Activated T-cell treated with anti-CD3 and anti-CD28 coated beads, Interleukin-2, amount 50 U/mL, for 4 hours (primary cell): ENCODE measurements around the gene MCM5. TPM values are rescaled to one million over a fixed set of nuclear protein-coding genes. Genes with fewer than 3 reads are reported as not detected.
"Not testable (repeated sequence)": the region's sequence is repeated elsewhere in the genome, so short reads cannot be mapped to it uniquely, and the experiment has no call there.

Source experiments
- ATAC-seq, 2 donors: fragments of 200-7000 bp; cut with Tn5 transposase; one replicate each; pipeline ENCODE4 v1.10.0; 2021
- DNase-seq: peaks from one replicate; pipeline ENCODE4 v3.0.0-alpha.2; 2020
- H3K27me3 Mint-ChIP-seq: one replicate; pipeline ENCODE4 v1.8.0; 2021; ENCODE audit warnings: low read depth, mixed read lengths
- H3K36me3 Mint-ChIP-seq: one replicate; pipeline ENCODE4 v1.8.0; 2022; ENCODE audit warnings: mixed read lengths; ENCODE audit not compliant: insufficient read depth
- H3K4me1 Mint-ChIP-seq: one replicate; pipeline ENCODE4 v1.8.0; 2021; ENCODE audit warnings: low read depth, mixed read lengths
- H3K4me3 Mint-ChIP-seq: one replicate; pipeline ENCODE4 v1.8.0; 2021; ENCODE audit warnings: mild to moderate bottlenecking, moderate library complexity, mixed read lengths
- H3K9me3 Mint-ChIP-seq: one replicate; pipeline ENCODE4 v1.8.0; 2021; ENCODE audit warnings: mixed read lengths
- total RNA-seq, 3 donors: library from RNA; stranded (reverse); gene quantifications; one replicate each; pipeline ENCODE4 v1.2.1, GENCODE V29; 2021

MCM5 gene
- total RNA-seq, 3 donors from 2014 or later = 342 to 399 (median 361) TPM

DNA sequence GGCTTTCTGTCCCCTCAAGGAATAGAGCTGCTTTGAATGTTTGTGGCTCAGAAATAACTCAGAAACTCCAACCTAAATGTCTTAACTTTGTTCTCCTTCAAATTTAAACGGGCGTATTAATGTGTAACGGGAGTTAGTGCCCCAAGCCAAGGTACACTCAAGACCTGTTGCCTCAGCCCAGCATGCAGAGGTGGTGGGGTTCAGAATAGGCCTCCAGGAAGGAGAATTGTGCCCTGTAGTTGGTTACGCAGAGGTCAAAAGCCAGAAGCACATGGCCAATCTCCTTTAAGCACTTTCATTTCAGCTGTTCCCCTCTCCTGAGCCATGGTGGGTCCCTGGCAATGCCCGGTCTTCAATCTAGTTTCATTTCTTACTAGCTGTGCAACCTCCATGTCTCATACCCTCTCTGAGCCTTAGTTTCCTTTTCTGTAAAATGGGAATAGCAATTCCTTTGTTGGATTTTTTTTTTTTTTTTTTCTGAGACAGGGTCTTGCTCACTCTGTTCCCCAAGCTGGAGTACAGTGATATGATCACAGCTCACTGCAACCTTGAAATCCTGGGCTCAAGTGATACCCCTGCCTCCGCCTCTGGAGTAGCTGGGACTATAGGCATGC lies 14.9 kb upstream of the MCM5 start:
- H3K4me3 Mint-ChIP-seq = no peak overlapping the region
- no peak for DNase-seq
- no peaks in the 10 kb centered on the region for H3K9me3 Mint-ChIP-seq
- H3K36me3 Mint-ChIP-seq = no peaks in the 10 kb centered on the region
- H3K4me1 Mint-ChIP-seq = peaks cover 4% of the 10 kb centered on the region
- no peak for ATAC-seq
- H3K27me3 Mint-ChIP-seq = peaks cover 36% of the 10 kb centered on the region

DNA sequence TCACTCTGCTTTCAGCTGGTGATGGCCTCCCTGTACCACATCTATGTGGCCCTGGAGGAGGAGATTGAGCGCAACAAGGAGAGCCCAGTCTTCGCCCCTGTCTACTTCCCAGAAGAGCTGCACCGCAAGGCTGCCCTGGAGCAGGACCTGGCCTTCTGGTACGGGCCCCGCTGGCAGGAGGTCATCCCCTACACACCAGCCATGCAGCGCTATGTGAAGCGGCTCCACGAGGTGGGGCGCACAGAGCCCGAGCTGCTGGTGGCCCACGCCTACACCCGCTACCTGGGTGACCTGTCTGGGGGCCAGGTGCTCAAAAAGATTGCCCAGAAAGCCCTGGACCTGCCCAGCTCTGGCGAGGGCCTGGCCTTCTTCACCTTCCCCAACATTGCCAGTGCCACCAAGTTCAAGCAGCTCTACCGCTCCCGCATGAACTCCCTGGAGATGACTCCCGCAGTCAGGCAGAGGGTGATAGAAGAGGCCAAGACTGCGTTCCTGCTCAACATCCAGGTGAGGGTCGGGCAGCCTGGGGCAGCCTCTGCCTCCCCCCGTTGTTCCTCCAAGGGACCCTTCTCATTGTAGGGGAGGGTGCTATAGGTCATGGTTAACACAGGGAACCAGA lies 13.2 kb upstream of the MCM5 start:
- DNase-seq (no peak), ATAC-seq (no peak)
- Mint-ChIP-seq H3K9me3 (no peaks in the 10 kb centered on the region), H3K4me1 (peaks cover under 1% of the 10 kb centered on the region), H3K27me3 (peaks cover 29% of the 10 kb centered on the region), H3K4me3 (no peak overlapping the region), H3K36me3 (no peaks in the 10 kb centered on the region)

DNA sequence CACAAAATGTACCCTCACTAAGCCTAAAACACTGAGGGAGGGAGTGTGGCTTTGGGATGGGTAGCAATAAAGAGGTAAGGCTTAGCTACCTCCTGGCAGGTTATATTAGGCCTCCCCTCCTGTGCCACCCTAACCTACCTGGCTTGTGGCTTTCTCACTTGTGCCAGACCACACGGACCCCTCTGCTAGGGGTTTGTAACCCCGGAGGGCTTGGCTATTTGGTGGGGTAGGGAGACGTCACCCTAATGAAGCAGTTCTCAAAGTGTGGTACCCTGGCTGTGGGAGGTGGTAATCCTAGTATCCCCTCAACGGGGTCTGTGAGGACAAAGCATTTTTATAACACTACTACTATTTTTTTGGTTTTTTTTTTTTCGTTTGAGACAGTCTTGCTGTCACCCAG lies 9.0 kb upstream of the MCM5 start:
- Mint-ChIP-seq H3K4me3 (no peak overlapping the region), H3K36me3 (no peaks in the 10 kb centered on the region), H3K4me1 (no peaks in the 10 kb centered on the region), H3K27me3 (peaks cover 9% of the 10 kb centered on the region), H3K9me3 (no peaks in the 10 kb centered on the region)
- no peak for ATAC-seq
- no peak for DNase-seq

DNA sequence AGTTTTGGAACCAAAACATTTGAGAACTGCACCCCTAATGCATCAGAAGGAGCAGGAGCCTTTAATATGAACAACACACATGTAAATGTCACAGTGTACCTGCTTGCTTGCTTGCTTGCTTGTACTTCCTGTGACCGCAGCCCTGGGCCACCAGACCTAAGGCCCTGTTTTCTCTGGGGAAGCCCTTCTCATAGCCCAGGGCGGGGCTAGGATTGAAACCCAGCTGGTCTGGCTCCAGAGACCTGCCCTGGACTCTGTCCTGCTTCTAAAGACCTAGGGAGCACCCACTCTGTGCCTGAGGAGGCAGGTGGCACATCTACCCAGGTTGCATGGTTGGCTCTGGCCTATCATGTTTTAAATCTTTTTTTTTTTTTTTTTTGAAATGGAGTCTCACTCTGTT lies 7.6 kb upstream of the MCM5 start:
- Mint-ChIP-seq H3K4me1 (no peaks in the 10 kb centered on the region), H3K36me3 (no peaks in the 10 kb centered on the region), H3K27me3 (peaks cover 5% of the 10 kb centered on the region), H3K9me3 (no peaks in the 10 kb centered on the region), H3K4me3 (no peak overlapping the region)
- DNase-seq = no peak
- no peak for ATAC-seq

DNA sequence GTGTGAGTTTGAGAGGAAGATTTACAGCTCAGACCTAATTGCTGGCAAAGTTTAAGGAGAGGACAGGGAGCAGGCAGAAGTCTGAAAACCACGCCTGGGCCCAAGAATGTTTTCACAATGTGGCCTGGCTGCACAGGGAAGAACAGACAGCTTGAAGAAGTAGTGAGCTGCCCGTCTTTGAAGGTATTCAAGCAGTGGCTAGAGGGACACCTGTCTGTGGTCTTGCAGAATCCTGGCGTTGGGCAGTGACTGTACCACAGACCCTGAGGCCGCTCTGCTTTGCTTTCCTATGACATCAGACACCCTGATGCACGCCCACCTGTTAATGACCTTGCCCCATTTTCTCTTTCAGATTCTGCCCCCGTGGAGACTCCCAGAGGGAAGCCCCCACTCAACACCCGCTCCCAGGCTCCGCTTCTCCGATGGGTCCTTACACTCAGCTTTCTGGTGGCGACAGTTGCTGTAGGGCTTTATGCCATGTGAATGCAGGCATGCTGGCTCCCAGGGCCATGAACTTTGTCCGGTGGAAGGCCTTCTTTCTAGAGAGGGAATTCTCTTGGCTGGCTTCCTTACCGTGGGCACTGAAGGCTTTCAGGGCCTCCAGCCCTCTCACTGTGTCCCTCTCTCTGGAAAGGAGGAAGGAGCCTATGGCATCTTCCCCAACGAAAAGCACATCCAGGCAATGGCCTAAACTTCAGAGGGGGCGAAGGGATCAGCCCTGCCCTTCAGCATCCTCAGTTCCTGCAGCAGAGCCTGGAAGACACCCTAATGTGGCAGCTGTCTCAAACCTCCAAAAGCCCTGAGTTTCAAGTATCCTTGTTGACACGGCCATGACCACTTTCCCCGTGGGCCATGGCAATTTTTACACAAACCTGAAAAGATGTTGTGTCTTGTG lies 6.6 kb upstream of the MCM5 start:
- H3K4me1 Mint-ChIP-seq = no peaks in the 10 kb centered on the region
- H3K27me3 Mint-ChIP-seq = peaks cover 5% of the 10 kb centered on the region
- no peak overlapping the region for H3K4me3 Mint-ChIP-seq
- H3K36me3 Mint-ChIP-seq = no peaks in the 10 kb centered on the region
- no peaks in the 10 kb centered on the region for H3K9me3 Mint-ChIP-seq
- DNase-seq (no peak), ATAC-seq (no peak)

DNA sequence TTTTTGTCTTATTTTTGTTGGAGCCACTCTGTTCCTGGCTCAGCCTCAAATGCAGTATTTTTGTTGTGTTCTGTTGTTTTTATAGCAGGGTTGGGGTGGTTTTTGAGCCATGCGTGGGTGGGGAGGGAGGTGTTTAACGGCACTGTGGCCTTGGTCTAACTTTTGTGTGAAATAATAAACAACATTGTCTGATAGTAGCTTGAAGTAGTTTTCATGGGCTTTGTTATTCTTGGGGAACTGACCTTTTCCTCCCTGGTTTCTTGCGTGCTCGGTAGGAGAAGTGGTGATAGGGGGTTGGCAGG lies 6.0 kb upstream of the MCM5 start:
- Mint-ChIP-seq H3K4me1 (no peaks in the 10 kb centered on the region), H3K9me3 (no peaks in the 10 kb centered on the region), H3K27me3 (peaks cover 2% of the 10 kb centered on the region), H3K4me3 (no peak overlapping the region), H3K36me3 (no peaks in the 10 kb centered on the region)
- DNase-seq (no peak), ATAC-seq (no peak)

DNA sequence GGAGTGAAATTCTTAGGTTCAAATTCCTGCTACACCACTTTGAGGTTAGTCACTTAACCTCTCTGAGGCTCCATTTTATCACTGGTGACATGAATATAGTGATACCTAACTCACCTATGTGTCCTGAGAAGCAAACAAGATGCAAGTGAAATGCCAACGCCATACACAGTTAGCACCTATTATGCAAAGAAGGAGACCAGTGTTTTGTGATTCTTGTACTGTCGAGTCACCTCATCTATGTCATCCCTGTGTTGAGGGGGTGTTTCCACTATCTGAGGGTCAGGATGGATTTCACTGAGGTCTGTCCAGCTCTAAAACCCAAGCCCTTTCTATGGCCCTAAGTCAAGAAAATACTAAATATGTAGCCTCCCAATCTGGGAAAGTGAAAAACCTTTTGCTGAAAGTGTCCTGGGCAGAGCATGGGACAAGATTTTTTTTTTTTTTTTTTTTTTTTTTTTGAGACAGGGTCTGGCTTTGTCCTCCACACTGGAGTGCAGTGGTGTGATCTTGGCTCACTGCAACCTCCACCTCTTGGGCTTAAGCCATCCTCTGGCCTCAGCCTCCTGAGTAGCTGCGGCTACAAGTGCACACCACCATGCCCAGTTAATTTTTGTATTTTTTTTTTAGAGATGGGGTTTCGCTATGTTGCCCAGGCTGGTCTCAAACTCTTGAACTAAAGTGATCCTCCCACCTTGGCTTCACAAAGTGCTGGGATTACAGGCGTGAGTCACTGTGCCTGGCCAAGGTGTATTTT lies 5.0 kb upstream of the MCM5 start:
- Mint-ChIP-seq H3K27me3 (no peaks in the 10 kb centered on the region), H3K36me3 (peaks cover 1% of the 10 kb centered on the region)
- no peak for ATAC-seq

DNA sequence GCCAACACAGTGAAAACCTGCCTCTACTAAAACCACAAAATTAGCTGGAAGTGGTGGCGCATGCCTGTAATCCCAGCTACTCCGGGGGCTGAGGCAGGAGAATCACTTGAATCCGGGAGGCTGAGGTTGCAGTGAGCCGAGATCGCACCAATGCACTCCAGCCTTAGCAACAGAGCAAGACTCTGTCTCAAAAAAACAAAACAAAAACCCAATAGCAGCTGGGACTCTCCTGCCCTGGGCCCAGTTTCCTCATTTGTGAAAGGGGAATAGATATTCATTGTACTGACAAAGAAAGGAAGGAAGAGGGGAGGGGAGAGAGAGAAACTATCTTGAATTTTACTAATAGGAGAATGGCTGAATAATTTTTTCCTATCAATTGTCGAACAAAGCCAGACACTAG lies 3.3 kb upstream of the MCM5 start:
- not testable (repeated sequence) for H3K27me3 Mint-ChIP-seq, H3K4me3 Mint-ChIP-seq

More for the DNA sequence above, 5.0 kb upstream of the MCM5 start:
- DNase-seq = no peak
- peaks cover 5% of the 10 kb centered on the region for H3K4me1 Mint-ChIP-seq
- H3K4me3 Mint-ChIP-seq = no peak overlapping the region
- H3K9me3 Mint-ChIP-seq = no peaks in the 10 kb centered on the region

DNA sequence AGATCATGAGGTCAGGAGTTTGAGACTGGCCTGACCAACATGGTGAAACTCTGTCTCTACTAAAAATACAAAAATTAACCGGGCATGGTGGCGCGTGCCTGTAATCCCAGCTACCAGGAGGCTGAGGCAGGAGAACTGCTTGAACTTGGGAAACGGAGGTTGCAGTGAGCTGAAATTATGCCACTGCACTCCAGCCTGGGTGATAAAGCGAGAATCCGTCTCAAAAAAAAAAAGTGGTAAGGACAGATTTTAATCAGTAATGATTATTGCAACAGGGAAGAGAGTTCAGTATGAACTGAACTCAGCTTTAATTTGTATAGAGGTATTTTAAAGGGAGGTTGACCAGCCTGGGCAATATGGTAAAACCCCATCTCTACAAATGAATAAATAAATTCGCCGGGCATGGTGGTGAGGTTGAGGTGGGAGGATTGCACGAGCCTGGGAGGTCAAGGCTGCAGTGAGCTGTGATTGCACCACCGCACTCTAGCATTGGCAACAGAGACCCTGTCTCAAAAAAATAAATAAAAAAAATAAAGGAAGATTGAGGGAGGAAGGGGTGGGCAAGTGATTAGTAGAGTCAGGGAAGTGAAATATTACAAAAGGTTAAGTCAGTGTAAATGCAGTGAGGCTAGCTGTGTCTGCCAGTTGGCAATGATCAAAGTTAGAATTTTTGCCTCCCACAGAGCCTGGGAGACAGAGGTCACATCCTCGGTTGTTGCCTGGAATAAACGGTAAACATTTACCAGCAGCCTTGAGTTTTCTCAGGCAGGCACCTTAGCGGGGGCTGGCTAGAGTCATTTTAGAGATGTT lies 2.6 kb upstream of the MCM5 start:
- Mint-ChIP-seq H3K9me3 (no peaks in the 10 kb centered on the region), H3K4me1 (peaks cover 20% of the 10 kb centered on the region), H3K27me3 (no peaks in the 10 kb centered on the region), H3K36me3 (peaks cover 12% of the 10 kb centered on the region), H3K4me3 (no peak overlapping the region)
- no peak for ATAC-seq
- no peak for DNase-seq

More for the DNA sequence above, 3.3 kb upstream of the MCM5 start:
- H3K9me3 Mint-ChIP-seq, DNase-seq, H3K36me3 Mint-ChIP-seq, ATAC-seq: not testable (repeated sequence)
- H3K4me1 Mint-ChIP-seq = peaks cover 15% of the 10 kb centered on the region

DNA sequence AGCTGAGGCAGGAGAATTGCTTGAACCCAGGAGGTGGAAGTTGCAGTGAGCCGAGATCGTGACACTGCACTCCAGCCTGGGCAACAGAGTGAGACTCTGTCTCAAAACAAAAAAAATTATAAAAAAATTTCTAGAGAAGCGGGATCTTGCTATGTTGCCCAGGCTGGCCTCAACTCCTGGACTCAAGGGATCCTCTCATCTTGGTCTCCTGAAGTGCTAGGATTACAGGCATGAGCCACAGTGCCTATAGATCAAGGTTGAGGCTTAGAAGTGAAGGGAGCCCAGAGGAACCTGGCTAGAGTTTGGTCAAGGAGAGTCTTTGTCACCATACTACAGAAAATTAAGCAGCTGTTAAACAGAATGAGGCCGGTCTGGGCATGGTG lies 1.4 kb upstream of the MCM5 start:
- H3K27me3 Mint-ChIP-seq = no peaks in the 10 kb centered on the region

DNA sequence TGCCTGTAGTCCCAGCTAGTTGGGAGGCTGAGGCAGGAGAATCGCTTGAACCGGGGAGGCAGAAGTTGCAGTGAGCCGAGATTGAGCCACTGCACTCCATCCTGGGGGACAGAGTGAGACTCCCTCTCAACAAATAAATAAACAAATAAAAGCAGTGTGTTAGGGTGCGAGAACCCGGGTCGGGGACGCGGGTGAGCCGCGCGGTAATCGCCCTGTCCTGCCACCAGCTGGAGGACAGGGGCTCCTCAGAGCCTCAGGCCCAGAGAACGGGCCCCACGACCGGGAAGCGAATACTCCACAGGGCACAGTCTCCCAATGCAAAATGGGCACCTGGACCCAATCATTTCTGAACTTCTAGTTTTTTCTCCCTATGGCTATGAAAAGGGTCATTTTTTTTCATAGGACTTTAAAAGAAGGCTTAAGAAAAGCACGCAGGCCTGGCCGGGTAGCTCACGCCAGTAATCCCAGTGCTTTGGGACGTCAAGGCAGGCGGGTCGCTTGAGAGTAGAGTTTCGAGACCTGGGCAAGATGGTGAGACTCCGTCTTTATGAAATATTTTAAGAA lies 744 bp upstream of the MCM5 start:
- peaks cover 24% of the 10 kb centered on the region for H3K36me3 Mint-ChIP-seq
- no peak for ATAC-seq
- H3K9me3 Mint-ChIP-seq = no peaks in the 10 kb centered on the region
- peaks cover 23% of the 10 kb centered on the region for H3K4me1 Mint-ChIP-seq
- peak overlapping the region; percentile 99 for H3K4me3 Mint-ChIP-seq
- no peak for DNase-seq
- H3K27me3 Mint-ChIP-seq = no peaks in the 10 kb centered on the region

More for the DNA sequence above, 1.4 kb upstream of the MCM5 start:
- Mint-ChIP-seq H3K4me3 (peak overlapping the region; percentile 99), H3K9me3 (no peaks in the 10 kb centered on the region), H3K36me3 (peaks cover 18% of the 10 kb centered on the region), H3K4me1 (peaks cover 23% of the 10 kb centered on the region)
- DNase-seq (no peak), ATAC-seq (no peak)

DNA sequence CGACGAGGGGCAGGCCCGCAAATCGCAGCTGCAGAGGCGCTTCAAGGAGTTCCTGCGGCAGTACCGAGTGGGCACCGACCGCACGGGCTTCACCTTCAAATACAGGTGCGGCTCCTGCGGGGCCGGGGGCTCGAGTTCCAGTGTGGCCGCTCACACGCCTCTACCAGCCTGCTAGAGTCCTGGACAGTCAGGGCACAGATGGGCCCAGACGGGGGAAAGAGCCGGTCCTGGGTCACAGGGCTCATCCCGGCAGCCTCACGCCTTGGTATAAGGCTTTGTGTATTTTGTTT lies 506 bp downstream of the MCM5 start:
- Mint-ChIP-seq H3K4me3 (peak overlapping the region; percentile 99), H3K27me3 (no peaks in the 10 kb centered on the region), H3K36me3 (peaks cover 29% of the 10 kb centered on the region), H3K9me3 (no peaks in the 10 kb centered on the region), H3K4me1 (peaks cover 23% of the 10 kb centered on the region)
- peak; percentile 35 for ATAC-seq
- no peak for DNase-seq

DNA sequence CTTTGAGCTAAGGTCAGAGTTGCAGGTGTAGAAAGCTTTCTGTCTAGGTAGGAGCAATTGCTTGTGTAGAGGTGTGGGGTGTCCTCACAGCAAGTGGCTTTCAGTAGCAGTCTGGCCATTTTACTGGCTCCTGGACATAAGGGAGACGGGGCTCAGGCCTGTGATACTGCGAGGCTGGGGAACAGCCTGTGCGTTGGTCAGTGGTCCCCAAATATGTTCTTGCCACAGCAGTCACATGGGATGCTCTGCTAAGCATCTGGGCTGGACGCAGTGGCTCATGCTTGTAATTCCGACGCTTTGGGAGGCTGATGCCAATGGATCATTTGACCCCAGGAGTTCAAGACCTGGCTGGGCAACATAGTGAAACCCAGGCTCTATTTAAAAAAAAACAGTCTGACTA lies 1.9 kb downstream of the MCM5 start:
- no peak for ATAC-seq

DNA sequence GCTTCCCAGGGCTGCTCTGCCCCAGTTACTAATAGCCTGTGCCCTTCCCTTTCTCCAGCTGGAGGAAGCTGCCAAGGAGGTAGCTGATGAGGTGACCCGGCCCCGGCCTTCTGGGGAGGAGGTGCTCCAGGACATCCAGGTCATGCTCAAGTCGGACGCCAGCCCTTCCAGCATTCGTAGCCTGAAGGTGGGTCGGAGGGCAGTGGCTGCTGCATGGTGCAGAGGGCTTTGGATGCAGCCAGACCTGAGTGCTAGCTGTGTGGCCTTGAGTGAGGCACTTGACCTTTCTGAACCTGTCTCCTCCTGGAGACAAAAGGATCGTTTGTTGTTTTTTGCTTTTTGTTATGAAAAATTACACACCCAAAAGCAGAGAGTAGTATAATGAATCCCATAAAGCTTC lies 3.4 kb downstream of the MCM5 start:
- H3K9me3 Mint-ChIP-seq = no peaks in the 10 kb centered on the region
- H3K4me3 Mint-ChIP-seq = no peak overlapping the region
- DNase-seq (no peak), ATAC-seq (no peak)
- peaks cover 50% of the 10 kb centered on the region for H3K36me3 Mint-ChIP-seq
- H3K27me3 Mint-ChIP-seq = no peaks in the 10 kb centered on the region
- peaks cover 23% of the 10 kb centered on the region for H3K4me1 Mint-ChIP-seq

More for the DNA sequence above, 1.9 kb downstream of the MCM5 start:
- H3K9me3 Mint-ChIP-seq = no peaks in the 10 kb centered on the region
- peaks cover 35% of the 10 kb centered on the region for H3K36me3 Mint-ChIP-seq
- H3K27me3 Mint-ChIP-seq = no peaks in the 10 kb centered on the region
- peaks cover 23% of the 10 kb centered on the region for H3K4me1 Mint-ChIP-seq
- no peak for DNase-seq
- peak overlapping the region; percentile 99 for H3K4me3 Mint-ChIP-seq
